ENCODE data around the gene SLC50A1. TPM values are rescaled to one million over a fixed set of nuclear protein-coding genes. Genes with fewer than 3 reads are reported as not detected.

SLC50A1 gene
- total RNA-seq, 1 donor from 2014 or later: 22.8 TPM

DNA sequence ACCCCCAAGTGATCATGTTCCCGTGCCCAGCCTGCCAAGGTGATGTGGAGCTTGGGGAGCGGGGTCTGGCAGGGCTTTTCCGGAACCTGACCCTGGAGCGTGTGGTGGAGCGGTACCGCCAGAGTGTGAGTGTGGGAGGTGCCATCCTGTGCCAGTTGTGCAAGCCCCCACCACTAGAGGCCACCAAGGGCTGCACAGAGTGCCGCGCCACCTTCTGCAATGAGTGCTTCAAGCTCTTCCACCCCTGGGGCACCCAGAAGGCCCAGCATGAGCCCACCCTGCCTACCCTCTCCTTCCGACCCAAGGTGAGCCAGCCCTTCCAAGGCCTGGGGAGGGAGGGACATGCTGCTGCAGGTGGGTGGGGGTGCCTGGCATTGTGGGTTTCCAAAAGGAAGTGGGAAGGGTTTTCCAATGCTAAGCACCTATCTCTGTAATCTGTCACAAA lies 40.3 kb downstream of the SLC50A1 start:
- Histone ChIP-seq H3K9ac (ENCODE audit: low read length) (no peak overlapping the region), H2AFZ (ENCODE audit: low read depth, low read length) (no peak overlapping the region), H3K79me2 (ENCODE audit: insufficient read depth, low read length) (peaks cover 33% of the 10 kb centered on the region), H3K27me3 (ENCODE audit: insufficient read depth, low read length) (no peaks in the 10 kb centered on the region), H3K4me3 (ENCODE audit: insufficient read depth, low read depth, low read length) (no peak overlapping the region), H3K4me2 (ENCODE audit: low read length) (no peak overlapping the region), H3K27ac (ENCODE audit: low read depth, low read length) (no peak overlapping the region), H3K36me3 (ENCODE audit: insufficient read depth, low read length) (peaks cover 2% of the 10 kb centered on the region), H3K9me3 (ENCODE audit: insufficient read depth, low read depth, low read length) (no peaks in the 10 kb centered on the region), H4K20me1 (ENCODE audit: insufficient read depth, low read length) (peaks cover 16% of the 10 kb centered on the region), H3K4me1 (ENCODE audit: insufficient read depth, low read length) (peaks cover 22% of the 10 kb centered on the region)
- H3K27ac Mint-ChIP-seq (ENCODE audit: unreplicated experiment): no peak overlapping the region
- peaks cover 22% of the 10 kb centered on the region for H3K4me1 Mint-ChIP-seq (ENCODE audit: low read depth, unreplicated experiment)
- DNase-seq (ENCODE audit: low read depth): no peak
- no peak overlapping the region for H3K4me3 Mint-ChIP-seq (ENCODE audit: unreplicated experiment)
- H3K9me3 Mint-ChIP-seq (ENCODE audit: unreplicated experiment): no peaks in the 10 kb centered on the region
- no peaks in the 10 kb centered on the region for H3K27me3 Mint-ChIP-seq (ENCODE audit: low read depth, unreplicated experiment)
- TF ChIP-seq, protein P1, sequence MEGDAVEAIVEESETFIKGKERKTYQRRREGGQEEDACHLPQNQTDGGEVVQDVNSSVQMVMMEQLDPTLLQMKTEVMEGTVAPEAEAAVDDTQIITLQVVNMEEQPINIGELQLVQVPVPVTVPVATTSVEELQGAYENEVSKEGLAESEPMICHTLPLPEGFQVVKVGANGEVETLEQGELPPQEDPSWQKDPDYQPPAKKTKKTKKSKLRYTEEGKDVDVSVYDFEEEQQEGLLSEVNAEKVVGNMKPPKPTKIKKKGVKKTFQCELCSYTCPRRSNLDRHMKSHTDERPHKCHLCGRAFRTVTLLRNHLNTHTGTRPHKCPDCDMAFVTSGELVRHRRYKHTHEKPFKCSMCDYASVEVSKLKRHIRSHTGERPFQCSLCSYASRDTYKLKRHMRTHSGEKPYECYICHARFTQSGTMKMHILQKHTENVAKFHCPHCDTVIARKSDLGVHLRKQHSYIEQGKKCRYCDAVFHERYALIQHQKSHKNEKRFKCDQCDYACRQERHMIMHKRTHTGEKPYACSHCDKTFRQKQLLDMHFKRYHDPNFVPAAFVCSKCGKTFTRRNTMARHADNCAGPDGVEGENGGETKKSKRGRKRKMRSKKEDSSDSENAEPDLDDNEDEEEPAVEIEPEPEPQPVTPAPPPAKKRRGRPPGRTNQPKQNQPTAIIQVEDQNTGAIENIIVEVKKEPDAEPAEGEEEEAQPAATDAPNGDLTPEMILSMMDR (IDR thresholded peaks at IDR 0.05; ENCODE audit: insufficient read depth, low read depth, low read length): no peak
- no peak for TF ChIP-seq EZH2 (IDR thresholded peaks at IDR 0.05; ENCODE audit: insufficient read depth, low read length)
- H3K36me3 Mint-ChIP-seq (ENCODE audit: low read depth, unreplicated experiment): peaks cover 6% of the 10 kb centered on the region
- no peak for FAIRE-seq

DNA sequence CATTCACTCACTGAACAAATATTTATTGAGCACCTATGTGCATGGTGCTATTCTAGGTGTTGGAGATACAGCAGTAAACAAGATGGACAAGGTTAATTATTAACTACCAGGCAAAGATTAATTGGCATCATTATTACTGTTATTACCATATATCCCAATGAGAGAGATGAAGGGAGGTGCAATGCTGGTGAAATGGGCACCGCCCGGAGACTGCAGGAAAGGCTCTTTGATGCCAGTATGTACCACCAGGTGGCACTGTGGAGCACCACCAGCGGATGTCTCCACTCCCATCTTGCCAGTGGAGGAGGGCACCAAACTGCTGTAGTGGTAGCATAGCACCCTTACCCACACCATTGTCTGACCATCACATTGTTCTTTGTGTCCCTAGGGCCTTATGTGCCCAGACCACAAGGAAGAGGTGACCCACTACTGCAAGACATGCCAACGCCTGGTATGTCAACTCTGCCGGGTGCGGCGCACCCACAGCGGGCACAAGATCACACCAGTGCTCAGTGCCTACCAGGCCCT lies 41.0 kb downstream of the SLC50A1 start:
- peaks cover 6% of the 10 kb centered on the region for H3K36me3 Mint-ChIP-seq (ENCODE audit: low read depth, unreplicated experiment)
- H3K4me3 ChIP-seq (ENCODE audit: insufficient read depth, low read depth, low read length): no peak overlapping the region

More for the DNA sequence above, 41.0 kb downstream of the SLC50A1 start:
- H3K9ac ChIP-seq (ENCODE audit: low read length): no peak overlapping the region
- H3K27ac Mint-ChIP-seq (ENCODE audit: unreplicated experiment): no peak overlapping the region
- H4K20me1 ChIP-seq (ENCODE audit: insufficient read depth, low read length): peaks cover 16% of the 10 kb centered on the region
- peaks cover 22% of the 10 kb centered on the region for H3K4me1 ChIP-seq (ENCODE audit: insufficient read depth, low read length)
- DNase-seq (ENCODE audit: low read depth) (no peak), FAIRE-seq (peak; percentile 69)
- H3K4me1 Mint-ChIP-seq (ENCODE audit: low read depth, unreplicated experiment): peaks cover 22% of the 10 kb centered on the region
- TF ChIP-seq, protein P1 (IDR thresholded peaks at IDR 0.05; ENCODE audit: insufficient read depth, low read depth, low read length): peak; percentile 97
- no peak for TF ChIP-seq EZH2 (IDR thresholded peaks at IDR 0.05; ENCODE audit: insufficient read depth, low read length)
- H3K27me3 Mint-ChIP-seq (ENCODE audit: low read depth, unreplicated experiment): no peaks in the 10 kb centered on the region
- peaks cover 2% of the 10 kb centered on the region for H3K36me3 ChIP-seq (ENCODE audit: insufficient read depth, low read length)
- H3K9me3 Mint-ChIP-seq (ENCODE audit: unreplicated experiment): no peaks in the 10 kb centered on the region
- H3K27me3 ChIP-seq (ENCODE audit: insufficient read depth, low read length): no peaks in the 10 kb centered on the region
- H3K4me2 ChIP-seq (ENCODE audit: low read length): no peak overlapping the region
- peaks cover 27% of the 10 kb centered on the region for H3K79me2 ChIP-seq (ENCODE audit: insufficient read depth, low read length)
- H3K27ac ChIP-seq (ENCODE audit: low read depth, low read length): no peak overlapping the region
- H3K4me3 Mint-ChIP-seq (ENCODE audit: unreplicated experiment): peak overlapping the region; percentile 32
- H3K9me3 ChIP-seq (ENCODE audit: insufficient read depth, low read depth, low read length): no peaks in the 10 kb centered on the region
- no peak overlapping the region for H2AFZ ChIP-seq (ENCODE audit: low read depth, low read length)

All from astrocyte (in vitro differentiated cells and primary cell).